Measurements from ENCODE around the gene FEV. TPM values are rescaled to one million over a fixed set of nuclear protein-coding genes. Genes with fewer than 3 reads are reported as not detected.
A peak's percentile ranks its signal among the peaks of the same experiment; 100 is the strongest.

The FEV gene
- 1 to 10 TPM; 3.9 to 4.8 TPM for total RNA-seq
- long read RNA-seq, partial matches to known transcripts = 0 of 6 reads
- long read RNA-seq, other reads (novel, unspliced or antisense) = 3 of 6 reads

- DNase-seq = no peak
- no peak for ATAC-seq
- intact Hi-C loops (cut with DNase I, micrococcal nuclease) = no loop called here
Observed at GRCh38 chr2:218985021-218985324, at the start of gene FEV. FEV (minus strand) TSS chr2:218985184; CDS start chr2:218985075, 109 bp downstream.

- DNase-seq (no peak), ATAC-seq (no peak)
- intact Hi-C loops (cut with DNase I, micrococcal nuclease) = no loop called here
Observed at GRCh38 chr2:219032051-219032745, 47.2 kb upstream of the FEV start.

GRCh38 chr2:219031005-219031738 is 46.2 kb upstream of the FEV start:
- ATAC-seq = no peak
- DNase-seq = no peak
- intact Hi-C loops (cut with DNase I, micrococcal nuclease) = no loop called here

- intact Hi-C loops (cut with DNase I, micrococcal nuclease) = no loop called here
- ATAC-seq = peak; percentile 8
Observed at GRCh38 chr2:219030177-219030940, 45.4 kb upstream of the FEV start.

GRCh38 chr2:219029829-219030165 is 44.8 kb upstream of the FEV start:
- intact Hi-C loops (cut with DNase I, micrococcal nuclease) = loop anchor here in 1 of 2 donors (10.0 kb wide), 1 partner anchor 125 kb away; no protein-coding TSS in a partner anchor
- peak; percentile 62 to 86 for DNase-seq
- ATAC-seq = peak; percentile 98

More at GRCh38 chr2:219030177-219030940, 45.4 kb upstream of the FEV start:
- no peak for DNase-seq

- peak; percentile 8 for ATAC-seq
- no peak for DNase-seq
- intact Hi-C loops (cut with DNase I, micrococcal nuclease) = loop anchor here in 1 of 2 donors (10.0 kb wide), 1 partner anchor 126 kb away; no protein-coding TSS in a partner anchor
Observed at GRCh38 chr2:219028996-219029828, 44.2 kb upstream of the FEV start.

- no peak for ATAC-seq
- DNase-seq = no peak
- intact Hi-C loops (cut with DNase I, micrococcal nuclease) = loop anchor here in 1 of 2 donors (10.0 kb wide), 1 partner anchor 127 kb away; no protein-coding TSS in a partner anchor
Observed at GRCh38 chr2:219028141-219028540, 43.2 kb upstream of the FEV start.

GRCh38 chr2:219027511-219028055 is 42.6 kb upstream of the FEV start:
- ATAC-seq (no peak), DNase-seq (no peak)
- intact Hi-C loops (cut with DNase I, micrococcal nuclease) = loop anchor here in 1 of 2 donors (10.0 kb wide), 1 partner anchor 127 kb away; no protein-coding TSS in a partner anchor

GRCh38 chr2:219026946-219027345 is 42.0 kb upstream of the FEV start:
- ATAC-seq (no peak), DNase-seq (no peak)
- intact Hi-C loops (cut with DNase I, micrococcal nuclease) = loop anchor here in 1 of 2 donors (10.0 kb wide), 1 partner anchor 128 kb away; no protein-coding TSS in a partner anchor

GRCh38 chr2:219025637-219026585 is 40.9 kb upstream of the FEV start:
- ATAC-seq (no peak), DNase-seq (no peak)
- intact Hi-C loops (cut with DNase I, micrococcal nuclease) = loop anchor here in 1 of 2 donors (10.0 kb wide), 1 partner anchor 129 kb away; no protein-coding TSS in a partner anchor

GRCh38 chr2:219024059-219024458 is 39.1 kb upstream of the FEV start:
- DNase-seq (no peak), ATAC-seq (no peak)
- intact Hi-C loops (cut with DNase I, micrococcal nuclease) = loop anchor here in 1 of 2 donors (10.0 kb wide), 1 partner anchor 131 kb away; no protein-coding TSS in a partner anchor

- no peak for ATAC-seq
- intact Hi-C loops (cut with DNase I, micrococcal nuclease) = loop anchor here in 1 of 2 donors (10.0 kb wide), 1 partner anchor 132 kb away; no protein-coding TSS in a partner anchor
- DNase-seq = no peak
Observed at GRCh38 chr2:219023045-219023605, 38.1 kb upstream of the FEV start.

- intact Hi-C loops (cut with DNase I, micrococcal nuclease) = loop anchor here in 1 of 2 donors (10.0 kb wide), 1 partner anchor 132 kb away; no protein-coding TSS in a partner anchor
- ATAC-seq = no peak
- no peak for DNase-seq
Observed at GRCh38 chr2:219022616-219023015, 37.6 kb upstream of the FEV start.

GRCh38 chr2:219022041-219022440 is 37.1 kb upstream of the FEV start:
- ATAC-seq (no peak), DNase-seq (no peak)
- intact Hi-C loops (cut with DNase I, micrococcal nuclease) = loop anchor here in 1 of 2 donors (10.0 kb wide), 1 partner anchor 133 kb away; no protein-coding TSS in a partner anchor

GRCh38 chr2:219021591-219021990 is 36.6 kb upstream of the FEV start:
- intact Hi-C loops (cut with DNase I, micrococcal nuclease) = loop anchor here in 1 of 2 donors (10.0 kb wide), 1 partner anchor 133 kb away; no protein-coding TSS in a partner anchor
- DNase-seq (no peak), ATAC-seq (no peak)

All from left colon (tissue), 2 donors.